Activated naive CD4-positive, alpha-beta T cell treated with Interleukin-2 at 50 U/mL for 16 hours (primary cell): Measurements from ENCODE around the gene MPPED1.

Experiments used
- DNase-seq: peaks from one replicate; pipeline ENCODE4 v3.0.0-alpha.2; 2020

MPPED1 gene

DNA sequence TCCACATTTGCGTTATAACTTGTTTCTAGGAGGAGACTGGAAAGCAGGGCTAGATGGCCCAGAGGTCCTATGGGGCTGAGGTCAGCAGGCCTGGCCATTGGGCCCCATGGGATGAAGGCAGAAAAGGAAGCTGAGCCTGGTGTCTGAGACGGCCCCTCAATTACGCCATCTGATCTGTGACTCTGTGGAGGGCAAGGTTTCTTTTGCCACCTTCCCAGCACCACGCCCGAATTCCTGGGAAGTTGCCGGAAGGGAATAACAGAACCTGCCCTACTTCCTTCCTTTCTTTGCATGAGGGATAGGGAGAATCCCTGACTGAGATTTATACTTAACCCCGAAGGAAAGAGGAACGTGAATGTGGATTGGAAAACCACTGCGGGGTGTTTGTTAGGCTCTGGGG is 118.1 kb downstream of the MPPED1 start:
- DNase-seq, result no peak

GRCh38 chr22:43530349-43531201 is 118.8 kb downstream of the MPPED1 start:
- no peak for DNase-seq

DNA sequence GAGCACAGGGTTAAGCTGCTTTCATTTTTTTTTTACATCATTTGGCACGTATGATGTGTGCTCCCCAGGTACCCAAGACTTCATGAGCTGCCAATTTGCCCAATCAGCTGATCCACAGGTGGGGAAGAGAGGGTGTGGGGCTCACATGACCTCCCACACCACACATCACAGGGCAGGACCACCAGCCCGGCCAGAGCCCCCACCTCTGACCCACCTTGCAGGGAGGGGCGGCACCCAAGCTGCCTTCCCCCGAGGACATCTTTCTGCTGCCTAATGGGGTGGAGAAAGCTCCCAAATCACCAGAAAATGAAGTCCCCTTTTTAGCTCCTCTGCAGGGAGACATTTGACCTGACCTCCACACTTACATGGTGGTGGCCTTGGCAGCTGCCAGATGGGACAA is 119.8 kb downstream of the MPPED1 start:
- no peak for DNase-seq

GRCh38 chr22:43532301-43533155 is 120.7 kb downstream of the MPPED1 start:
- DNase-seq, result no peak

DNA sequence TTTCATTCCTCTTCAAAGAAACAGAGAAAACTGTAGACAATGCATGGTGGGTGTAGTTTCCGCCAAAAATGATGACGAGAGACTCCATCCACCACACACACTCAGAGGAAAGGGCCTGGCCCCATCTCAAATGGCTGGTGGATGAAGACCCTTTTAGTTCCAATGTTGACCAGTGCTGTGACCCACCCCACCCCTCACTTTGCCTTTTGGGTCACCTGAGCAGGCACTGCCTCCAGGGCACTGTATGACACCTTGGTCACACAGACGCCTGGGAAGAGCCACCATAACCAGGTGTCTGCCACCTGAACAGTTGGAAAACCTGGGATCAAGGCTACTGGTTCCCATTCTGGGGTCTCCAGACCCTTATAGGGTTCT is 121.3 kb downstream of the MPPED1 start:
- DNase-seq, result no peak

DNA sequence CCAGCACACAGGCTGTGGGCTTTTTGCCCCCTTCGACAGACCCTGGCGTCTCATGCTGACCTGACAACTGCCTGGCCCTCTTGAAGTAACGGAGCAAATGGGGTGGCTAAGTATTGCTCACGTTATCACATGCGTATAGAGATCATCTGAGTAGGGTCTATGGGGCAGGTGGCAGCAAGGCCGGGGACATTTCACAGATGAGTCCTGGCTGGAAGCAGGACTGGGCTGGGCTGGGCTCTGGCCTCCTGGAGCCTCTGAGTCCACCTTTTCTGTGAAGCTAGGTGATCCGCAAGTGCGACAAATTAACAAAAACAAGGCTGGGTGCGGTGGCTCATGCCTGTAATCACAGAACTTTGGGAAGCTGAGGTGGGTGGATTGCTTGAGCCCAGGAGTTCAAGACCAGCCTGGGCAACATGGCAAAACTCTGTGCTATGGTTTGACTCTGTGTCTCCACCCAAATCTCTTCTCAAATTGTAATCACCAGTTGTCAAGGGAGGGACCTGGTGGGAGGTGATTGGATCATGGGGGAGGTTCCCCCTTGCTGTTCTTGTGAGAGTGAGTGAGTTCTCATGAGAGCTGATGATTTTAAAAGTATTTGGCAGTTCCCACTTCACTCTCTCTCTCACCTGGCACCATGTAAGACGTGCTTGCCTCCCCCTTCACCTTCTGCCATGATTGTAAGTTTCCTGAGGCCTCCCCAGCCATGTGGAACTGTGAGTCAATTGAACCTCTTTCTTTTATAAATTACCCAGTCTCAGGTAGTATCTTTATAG is 122.0 kb downstream of the MPPED1 start:
- DNase-seq, result no peak

DNA sequence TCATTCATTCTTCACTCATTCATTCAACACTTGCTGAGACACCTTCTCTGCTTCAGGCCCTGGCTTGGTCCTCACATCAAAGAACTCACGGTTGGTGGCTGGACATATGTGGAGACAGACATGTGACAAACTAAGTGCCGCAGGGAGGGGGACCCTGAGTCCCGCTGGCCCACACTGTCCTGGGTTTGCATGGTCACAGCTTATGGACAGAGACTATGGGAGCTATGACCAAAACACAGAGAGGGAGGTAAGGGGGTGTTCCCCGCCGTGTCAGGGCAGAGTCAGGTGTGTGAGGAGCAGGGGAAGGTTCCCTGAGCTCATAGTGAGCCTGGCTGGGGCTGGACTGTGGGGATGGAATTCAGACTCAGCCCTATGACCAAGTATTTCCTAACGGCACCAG is 123.1 kb downstream of the MPPED1 start:
- DNase-seq, result no peak

DNA sequence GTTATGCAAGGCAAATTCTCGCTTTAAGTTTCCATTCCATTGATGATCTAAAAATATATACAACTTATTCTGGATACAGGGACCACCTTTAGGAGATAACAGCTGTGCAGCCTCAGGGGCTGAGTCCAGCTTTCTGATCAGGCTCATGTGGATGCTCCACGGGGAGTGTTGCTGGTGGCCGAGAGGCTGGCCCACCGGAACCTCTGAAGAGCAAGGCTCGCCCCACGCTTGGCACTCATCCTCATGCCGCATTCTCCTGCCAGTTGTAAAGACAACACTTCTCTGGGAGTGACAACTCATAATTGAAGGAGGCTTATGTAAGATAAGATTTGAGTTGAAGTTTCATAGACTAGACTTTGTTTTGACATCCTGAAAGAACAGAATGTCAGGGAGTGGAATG is 123.5 kb downstream of the MPPED1 start:
- no peak for DNase-seq

DNA sequence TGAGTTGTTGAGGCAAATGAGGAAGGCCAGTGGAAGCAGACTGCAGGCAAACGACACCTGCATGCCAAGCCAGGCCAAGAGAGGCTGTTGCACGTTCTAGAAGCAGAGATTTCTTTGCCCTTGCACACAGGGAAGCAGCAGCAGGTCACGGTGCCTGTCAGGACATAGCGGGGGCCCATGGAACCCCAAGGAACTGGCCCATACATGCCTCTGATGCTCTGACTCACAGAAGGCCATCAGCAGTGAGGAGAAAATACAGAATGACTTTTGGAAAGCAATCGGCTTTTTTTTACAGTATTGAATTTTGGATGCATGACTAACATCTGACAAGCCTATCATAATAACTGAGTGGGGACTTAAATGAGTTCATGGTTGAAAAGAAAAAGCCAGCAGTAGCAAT is 123.9 kb downstream of the MPPED1 start:
- no peak for DNase-seq

DNA sequence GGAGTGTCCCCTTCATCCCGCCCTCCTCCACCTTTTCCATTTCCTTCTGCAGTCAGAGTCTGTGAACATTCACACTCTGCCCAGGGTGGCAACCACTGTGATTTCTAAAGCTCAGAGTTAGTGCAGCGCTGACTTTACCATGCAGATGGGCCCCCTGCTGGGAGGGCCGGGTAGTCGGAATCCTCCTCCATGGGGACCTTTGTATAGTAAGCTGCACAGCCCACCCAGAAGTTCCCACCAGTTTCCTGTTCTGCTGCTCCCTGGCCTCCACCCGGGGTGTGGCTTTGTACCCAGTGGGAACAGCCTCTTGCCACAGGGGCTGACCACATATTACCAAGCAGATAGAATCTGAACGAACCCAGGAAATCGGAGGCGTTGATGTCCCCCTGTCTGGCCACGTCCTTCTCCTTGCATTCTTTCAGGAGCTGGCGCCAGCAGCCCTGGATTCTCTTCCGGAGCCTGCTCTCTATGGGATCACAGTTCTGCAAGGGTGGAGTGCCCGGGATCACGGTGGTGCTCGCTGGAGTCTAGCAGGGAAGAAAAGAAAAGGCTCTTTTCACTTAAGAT is 125.3 kb downstream of the MPPED1 start:
- DNase-seq, result no peak

DNA sequence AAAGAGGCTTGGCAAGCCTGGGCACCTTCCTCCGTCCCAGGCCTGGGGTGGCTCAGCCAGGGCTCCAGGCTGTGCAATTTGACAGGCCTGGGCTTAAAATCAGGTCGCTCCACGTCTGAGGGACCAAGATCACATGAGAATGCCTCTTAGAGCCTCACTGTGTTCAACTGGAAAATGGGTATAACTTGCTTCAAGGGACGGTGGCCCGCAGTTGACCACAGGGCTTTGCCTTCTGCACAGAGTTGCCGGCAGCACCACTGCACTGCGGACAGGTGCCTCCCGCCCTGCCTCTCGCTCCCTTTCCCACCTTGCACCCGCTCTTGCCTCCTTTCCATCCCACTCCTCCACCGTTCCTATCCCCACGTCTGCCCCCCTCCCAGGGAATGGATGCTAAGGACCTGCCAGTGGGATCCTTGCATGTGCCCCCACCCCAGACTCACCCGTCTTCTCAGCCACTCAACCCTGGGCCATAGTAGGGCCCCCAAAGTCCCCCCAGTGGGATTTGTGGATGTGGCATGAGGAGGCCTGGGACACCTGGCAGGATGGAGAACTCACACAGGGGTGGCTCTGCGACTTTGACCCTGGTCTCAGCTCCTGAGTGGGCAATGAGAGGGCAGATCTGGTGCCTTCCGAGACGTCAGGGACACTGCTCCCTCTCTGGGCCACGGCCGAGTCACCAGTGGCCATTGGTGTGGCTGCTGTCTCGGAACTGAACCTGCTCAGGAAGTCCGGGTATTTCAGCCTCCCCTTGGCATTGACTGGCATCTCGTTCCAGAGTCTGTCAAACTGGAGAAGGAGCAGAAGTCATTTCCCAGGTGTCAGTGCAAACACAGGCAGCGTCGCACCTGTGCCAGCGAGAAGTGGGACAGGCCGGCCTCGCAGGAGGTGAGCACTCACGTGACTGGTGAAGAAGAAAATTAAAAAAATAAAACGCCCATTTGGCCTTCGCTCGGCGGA is 128.0 kb downstream of the MPPED1 start:
- DNase-seq, result no peak

DNA sequence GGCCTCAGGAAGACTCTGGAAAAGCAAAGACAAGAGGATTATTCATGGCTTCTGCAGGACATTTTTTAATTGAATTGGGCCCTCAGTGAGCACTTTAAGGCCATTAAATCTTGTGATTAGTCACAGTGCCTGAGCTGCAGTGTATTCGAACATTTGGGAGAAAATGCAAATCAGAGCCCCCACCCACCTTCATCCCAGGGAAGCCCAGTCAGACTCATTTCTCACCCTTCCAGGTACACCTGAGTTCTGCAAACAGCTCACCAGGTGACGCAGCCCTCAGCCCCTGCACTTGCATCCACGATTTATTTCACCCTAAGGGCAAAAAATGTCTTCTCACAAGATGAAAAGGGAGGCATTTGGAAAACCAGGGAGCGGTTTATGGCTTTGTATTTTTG is 128.7 kb downstream of the MPPED1 start:
- DNase-seq, result no peak

- no peak for DNase-seq
Observed at GRCh38 chr22:43541022-43541421, 129.2 kb downstream of the MPPED1 start.

- DNase-seq, result no peak
Observed at GRCh38 chr22:43541462-43542407, 129.9 kb downstream of the MPPED1 start.

GRCh38 chr22:43542681-43543521 is 131.1 kb downstream of the MPPED1 start:
- no peak for DNase-seq

GRCh38 chr22:43543522-43544288 is 131.9 kb downstream of the MPPED1 start:
- DNase-seq, result no peak

GRCh38 chr22:43544289-43544673 is 132.5 kb downstream of the MPPED1 start:
- DNase-seq, result no peak

DNA sequence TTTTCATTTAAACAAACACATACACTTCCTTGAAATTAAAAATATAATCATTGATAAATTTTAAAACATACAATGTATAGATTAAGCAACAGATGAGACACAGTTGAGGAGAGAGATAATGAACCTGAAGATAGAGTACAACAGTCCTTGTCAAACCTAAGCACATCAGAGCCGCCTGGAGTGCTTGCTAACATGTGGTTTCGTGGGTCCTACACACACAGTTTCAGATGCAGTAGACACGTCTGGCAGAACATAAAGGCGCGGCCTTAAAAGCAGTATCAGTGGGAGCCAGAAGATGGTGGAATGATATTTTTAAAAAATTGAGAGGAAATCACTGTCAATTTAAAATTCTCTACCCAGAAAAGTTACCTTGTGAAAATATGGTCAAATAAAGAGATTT is 134.4 kb downstream of the MPPED1 start:
- DNase-seq, result no peak
